Stimulated activated CD8-positive, alpha-beta memory T cell treated with anti-CD3 and anti-CD28 coated beads, Interleukin-7, amount 100 ng/mL, for 1 hour (primary cell): ENCODE measurements around the gene YKT6.
"Not testable (repeated sequence)": the region's sequence is repeated elsewhere in the genome, so short reads cannot be mapped to it uniquely, and the experiment has no call there.

Experiments
- DNase-seq, 2 donors: peaks; one replicate each; pipeline ENCODE4 v3.0.0-alpha.2; 2020; ENCODE audit warnings: low read depth in 2 of 2

Gene YKT6

DNA sequence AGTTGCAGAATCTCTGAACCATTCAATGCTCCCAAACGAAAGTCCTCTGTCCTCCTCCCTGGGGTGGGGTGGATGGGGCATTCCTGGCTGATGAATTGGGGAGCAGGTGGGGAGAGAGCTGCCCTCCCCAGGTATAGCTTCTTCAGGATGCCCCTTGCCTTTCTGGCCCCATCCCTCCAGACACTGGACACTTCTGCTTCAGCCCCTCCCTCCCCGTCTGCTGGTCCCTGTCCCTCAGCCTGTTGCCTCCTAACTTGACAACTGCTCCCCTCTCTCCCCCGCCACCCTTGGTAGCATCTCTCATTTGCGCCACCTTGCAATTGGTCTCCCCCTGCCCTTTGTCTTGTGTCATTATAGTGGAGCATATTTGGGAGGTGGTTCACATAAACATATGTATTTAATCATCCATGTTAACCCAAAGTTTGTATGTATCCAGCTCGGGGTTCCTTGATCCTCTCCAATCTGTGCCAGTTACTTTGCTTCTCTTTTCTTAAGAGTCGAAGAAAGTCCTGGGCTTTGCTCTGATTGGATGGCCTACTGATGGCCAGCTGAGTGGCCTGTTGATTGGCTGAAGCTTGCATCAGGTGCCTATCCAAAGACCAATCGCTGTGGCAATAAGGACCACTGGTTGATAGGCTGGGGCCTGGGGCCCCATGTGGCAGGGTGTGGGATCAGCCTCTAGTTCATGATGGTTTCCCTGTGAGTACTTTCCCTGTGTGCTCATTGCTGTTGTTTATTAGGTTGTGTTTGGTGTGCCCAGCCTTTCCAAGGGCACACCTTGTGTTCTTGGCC is 7.6 kb upstream of the YKT6 start:
- DNase-seq = no peak

DNA sequence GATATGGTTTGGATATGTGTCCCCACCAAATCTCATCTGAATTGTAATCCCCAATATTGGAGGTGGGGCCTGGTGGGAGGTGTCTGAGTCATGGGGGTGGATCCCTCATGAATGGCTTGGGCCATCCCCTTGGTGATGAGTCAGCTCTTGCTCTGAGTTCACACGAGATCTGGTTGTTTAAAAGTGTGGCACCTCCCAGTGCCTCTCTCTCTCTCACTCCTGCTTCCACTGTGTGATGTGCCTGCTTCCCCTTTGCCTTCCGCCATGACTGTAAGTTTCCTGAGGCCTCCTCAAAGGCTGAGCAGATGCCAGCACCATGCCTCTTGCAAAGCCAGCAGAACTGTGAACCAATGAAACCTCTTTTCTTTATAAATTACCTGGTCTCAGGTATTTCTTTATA is 6.7 kb upstream of the YKT6 start:
- no peak for DNase-seq

GRCh38 chr7:44194562-44195145 is 6.1 kb upstream of the YKT6 start:
- DNase-seq = no peak

DNA sequence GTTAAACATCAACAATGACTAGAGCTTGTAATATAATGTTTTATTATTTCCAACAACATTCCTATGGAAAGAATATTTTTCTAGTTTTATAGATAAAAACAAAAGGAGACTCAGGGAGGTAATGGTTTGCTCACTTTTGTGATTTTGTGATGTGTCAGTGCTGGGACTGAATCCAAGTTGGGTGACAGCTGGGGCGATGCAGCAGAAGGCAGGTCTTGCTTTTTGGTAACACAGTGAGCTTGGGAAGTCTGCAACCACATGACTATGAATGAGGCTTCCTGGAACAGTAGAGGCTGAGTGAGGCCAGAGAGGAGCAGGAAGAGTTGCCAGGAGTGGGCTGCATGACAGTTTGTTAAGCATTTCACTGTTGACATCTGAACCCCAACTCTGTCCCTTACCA is 4.9 kb upstream of the YKT6 start:
- DNase-seq = no peak

GRCh38 chr7:44196450-44196872 is 4.3 kb upstream of the YKT6 start:
- DNase-seq = no peak

DNA sequence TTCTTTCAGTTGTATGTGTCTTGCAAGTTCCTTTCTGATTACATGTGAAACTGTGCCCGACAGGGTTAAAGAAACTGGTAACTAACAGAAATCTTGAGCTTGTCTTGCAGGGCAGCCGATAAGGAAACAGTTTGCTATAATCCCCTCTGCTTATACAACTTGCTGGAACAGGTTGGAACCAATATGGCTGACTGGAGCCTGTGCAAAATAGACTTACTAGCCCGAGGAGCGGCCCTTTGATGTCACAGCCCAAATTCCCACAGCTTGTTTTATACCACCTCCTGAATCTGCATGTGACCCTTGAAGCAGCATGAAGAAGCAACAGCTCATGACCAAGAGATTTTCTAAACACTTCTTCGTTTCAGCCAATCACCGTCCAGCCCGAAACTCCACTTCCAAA is 3.3 kb upstream of the YKT6 start:
- no peak for DNase-seq

DNA sequence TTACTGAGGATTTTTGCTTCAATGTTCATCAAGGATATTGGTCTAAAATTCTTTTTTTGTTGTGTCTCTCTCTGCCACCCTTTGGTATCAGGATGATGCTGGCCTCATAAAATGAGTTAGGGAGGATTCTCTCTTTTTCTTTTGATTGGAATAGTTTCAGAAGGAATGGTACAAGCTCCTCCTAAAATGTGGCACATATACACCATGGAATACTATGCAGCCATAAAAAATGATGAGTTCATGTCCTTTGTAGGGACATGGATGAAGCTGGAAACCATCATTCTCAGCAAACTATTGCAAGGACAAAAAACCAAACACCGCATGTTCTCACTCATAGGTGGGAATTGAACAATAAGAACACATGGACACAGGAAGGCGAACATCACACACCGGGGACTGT is 615 bp upstream of the YKT6 start:
- DNase-seq = not testable (repeated sequence)

GRCh38 chr7:44201813-44202212 is 1.0 kb downstream of the YKT6 start:
- no peak for DNase-seq

DNA sequence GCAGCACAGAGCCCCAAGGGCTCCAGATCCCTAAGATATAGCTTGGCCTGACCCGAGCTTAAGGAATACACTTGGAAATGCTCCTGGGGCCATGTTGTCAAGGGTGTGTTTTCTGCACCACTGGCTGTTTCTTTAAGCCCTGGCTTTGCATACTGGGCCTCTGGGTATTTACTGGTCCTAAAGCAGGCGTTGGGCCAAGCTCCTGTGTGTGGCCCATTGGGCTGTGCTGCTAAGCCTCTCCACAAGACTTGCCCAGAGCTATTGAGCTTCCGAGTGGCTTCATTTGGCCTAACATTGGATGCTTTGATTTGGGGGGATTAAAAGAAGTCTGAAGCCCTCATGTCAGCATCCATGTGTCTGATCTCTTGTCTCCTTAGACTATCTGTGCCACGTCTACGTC is 5.2 kb downstream of the YKT6 start:
- DNase-seq = no peak

GRCh38 chr7:44208085-44208484 is 7.3 kb downstream of the YKT6 start:
- DNase-seq = no peak

GRCh38 chr7:44210107-44210506 is 9.3 kb downstream of the YKT6 start:
- no peak for DNase-seq

DNA sequence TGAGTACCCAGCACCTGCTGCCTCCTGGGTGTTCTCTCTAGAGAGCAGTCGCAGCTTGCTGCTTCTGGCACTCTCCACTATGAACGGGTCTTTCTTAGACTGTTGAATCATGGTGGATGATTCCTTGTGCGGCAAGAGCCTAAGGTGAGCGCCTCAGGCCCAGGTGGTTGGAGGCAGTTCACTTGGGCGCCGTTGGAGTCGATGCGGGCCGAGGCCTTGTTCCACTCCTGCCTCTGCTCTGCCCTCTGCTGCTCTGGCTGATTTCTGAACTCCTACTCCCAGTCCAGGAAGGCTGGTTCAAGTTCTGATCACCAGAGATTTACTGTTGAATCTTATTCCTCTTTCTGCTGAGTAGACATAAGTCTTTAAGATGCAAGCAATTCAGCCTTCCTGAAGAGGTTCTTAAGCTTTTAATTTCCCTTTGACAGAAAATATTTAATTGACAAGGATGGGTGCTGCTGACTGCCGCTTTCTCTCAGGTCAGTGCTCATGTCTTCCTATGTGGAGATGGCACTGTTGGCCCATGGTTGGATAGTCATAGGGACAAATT is 10.4 kb downstream of the YKT6 start:
- DNase-seq = no peak

- DNase-seq = no peak
Observed at GRCh38 chr7:44212018-44212417, 11.2 kb downstream of the YKT6 start.

- DNase-seq = no peak
Observed at GRCh38 chr7:44212581-44213184, 11.9 kb downstream of the YKT6 start.

GRCh38 chr7:44213206-44213876 is 12.6 kb downstream of the YKT6 start:
- no peak for DNase-seq

- no peak for DNase-seq
Observed at GRCh38 chr7:44213877-44214388, 13.2 kb downstream of the YKT6 start.

DNA sequence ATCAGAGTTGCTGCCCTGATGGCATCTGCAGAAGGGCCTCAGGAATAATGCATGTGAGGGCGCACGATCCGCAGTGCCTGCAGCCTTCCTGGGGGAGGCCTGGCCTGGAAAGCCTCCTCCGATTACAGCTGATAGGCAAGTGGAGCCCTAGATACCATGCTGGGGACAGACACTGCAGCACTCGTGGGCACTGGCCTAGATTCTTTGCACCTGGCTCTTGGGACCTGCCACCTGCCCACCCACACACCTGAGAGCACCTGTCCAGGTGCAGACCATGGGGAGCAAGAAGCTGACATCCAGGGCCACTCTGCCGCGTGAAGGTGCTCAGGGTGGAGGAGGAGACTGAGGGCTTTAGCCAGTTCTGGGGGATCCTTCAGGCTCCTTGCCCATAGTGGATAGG is 14.8 kb downstream of the YKT6 start:
- no peak for DNase-seq

DNA sequence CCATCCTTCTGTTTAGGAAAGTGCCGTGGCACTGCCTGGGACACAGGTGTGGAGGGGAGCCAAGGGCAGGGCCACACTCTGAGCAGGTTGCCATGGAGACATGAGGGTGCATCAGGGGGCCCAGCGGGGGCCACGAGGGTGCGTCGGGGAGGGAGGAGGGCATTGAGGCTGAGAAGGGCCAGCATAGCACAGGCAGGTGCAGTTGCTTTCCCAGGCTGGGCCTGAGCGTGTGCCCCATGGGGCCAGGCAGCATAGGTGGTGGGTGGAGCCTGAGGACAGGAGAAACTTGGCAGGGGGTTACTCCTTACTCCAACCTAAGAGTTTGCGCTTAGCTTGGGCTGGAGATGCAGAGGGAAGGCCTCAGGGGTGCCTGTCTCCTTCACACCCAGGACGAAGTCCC is 15.2 kb downstream of the YKT6 start:
- no peak for DNase-seq

DNA sequence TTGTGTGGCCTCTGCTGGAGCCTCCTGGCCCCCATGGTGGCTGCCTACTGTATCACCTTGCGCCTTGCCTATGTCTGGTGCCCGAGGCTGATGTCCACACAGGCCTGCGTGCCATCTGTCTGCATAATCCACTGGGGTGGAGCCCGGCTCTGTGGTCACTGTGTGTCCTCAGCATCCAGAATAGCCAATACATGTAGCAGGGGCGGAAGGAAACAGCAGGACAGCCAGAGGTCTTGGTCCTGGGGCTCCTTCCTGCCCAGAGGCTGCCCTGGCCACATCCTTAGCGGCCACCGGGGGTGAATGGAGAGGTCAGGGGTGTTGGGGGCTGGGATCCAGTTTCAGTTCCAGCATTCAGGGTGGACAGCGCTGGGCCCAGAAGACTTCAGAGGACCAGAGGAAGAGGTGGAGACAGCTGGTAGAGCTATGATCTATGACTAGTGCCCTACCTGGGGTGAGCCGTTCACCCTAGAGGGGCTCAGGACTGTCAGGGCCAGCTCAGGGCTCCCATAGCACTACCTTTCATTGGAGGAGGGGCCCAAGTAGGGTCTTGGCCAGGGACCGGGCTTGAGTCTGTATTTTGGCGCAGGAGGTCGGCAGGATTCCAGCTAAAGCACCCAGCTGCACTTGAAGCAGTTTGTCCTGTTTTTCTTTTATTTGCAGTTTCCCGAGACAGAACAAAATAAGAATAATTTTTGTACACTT is 15.9 kb downstream of the YKT6 start:
- no peak for DNase-seq

GRCh38 chr7:44217223-44217714 is 16.5 kb downstream of the YKT6 start:
- DNase-seq = no peak

DNA sequence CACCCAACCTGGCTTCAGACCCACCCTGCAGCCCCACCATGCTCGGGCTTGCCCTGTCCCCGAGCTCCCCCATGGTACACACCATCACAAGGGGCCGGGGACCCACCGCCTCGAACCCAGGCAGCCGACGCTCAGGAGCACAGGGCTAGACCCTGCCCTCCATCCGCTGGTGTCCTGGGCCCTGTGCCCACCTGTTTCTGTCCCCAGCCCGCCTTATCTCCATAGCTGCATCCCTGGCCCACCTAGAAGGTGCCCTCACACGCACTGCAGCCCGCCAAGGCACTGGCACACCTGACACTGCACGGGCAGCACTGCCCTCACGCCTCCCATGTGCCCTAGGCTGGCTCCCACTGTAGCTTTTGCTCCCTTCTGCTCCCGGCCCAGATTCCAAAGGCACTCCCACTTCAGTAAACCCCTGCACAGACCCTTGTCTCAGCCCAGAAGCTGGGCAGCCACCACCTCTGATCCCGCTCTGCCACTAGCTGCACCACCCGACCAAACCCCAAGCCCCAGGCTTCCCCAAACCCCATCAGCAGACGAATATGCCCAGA is 17.1 kb downstream of the YKT6 start:
- DNase-seq = no peak
